ENCODE results near the gene DNAJC16.

DNAJC16 gene

GRCh38 chr1:15526021-15526489, 593 bp upstream of the DNAJC16 start:
- TF ChIP-seq CTCF (IDR thresholded peaks at IDR 0.05): no peak
- H3K4me1 ChIP-seq: peaks cover 0 to 36% (median 28%) of the 10 kb centered on the region in 4 donors
- H3K36me3 ChIP-seq: peaks cover 0 to 13% (median 7%) of the 10 kb centered on the region in 3 donors
- peak; percentile 33 to 71 for DNase-seq
- H3K27me3 ChIP-seq: no peaks in the 10 kb centered on the region
- peak overlapping the region; percentile 87 to 94 for H3K27ac ChIP-seq
- H3K9me3 ChIP-seq: no peaks in the 10 kb centered on the region
- intact Hi-C loops (cut with DNase I; ENCODE audit: low total_unique reads): no loop called here
- H3K4me3 ChIP-seq: peak overlapping the region; percentile 79 to 99

- no peak for TF ChIP-seq CTCF (IDR thresholded peaks at IDR 0.05)
- Histone ChIP-seq H3K4me1 (peaks cover 0 to 18% (median 12%) of the 10 kb centered on the region in 4 donors), H3K36me3 (peaks cover 7 to 43% (median 16%) of the 10 kb centered on the region in 3 donors), H3K27me3 (no peaks in the 10 kb centered on the region), H3K4me3 (no peak overlapping the region), H3K9me3 (no peaks in the 10 kb centered on the region), H3K27ac (no peak overlapping the region)
- DNase-seq: no peak
- intact Hi-C loops (cut with DNase I; ENCODE audit: low total_unique reads): no loop called here
Observed at GRCh38 chr1:15531003-15531402, 4.4 kb downstream of the DNAJC16 start.

- H3K27ac ChIP-seq: no peak overlapping the region
- peaks cover 12 to 49% (median 23%) of the 10 kb centered on the region in 3 donors for H3K36me3 ChIP-seq
- H3K27me3 ChIP-seq: no peaks in the 10 kb centered on the region
- intact Hi-C loops (cut with DNase I; ENCODE audit: low total_unique reads): no loop called here
- no peaks in the 10 kb centered on the region for H3K9me3 ChIP-seq
- no peak for TF ChIP-seq CTCF (IDR thresholded peaks at IDR 0.05)
- DNase-seq: no peak
- H3K4me1 ChIP-seq: peaks cover 0 to 16% (median 9%) of the 10 kb centered on the region in 4 donors
- no peak overlapping the region for H3K4me3 ChIP-seq
Observed at GRCh38 chr1:15531682-15532081, 5.0 kb downstream of the DNAJC16 start.

GRCh38 chr1:15538771-15539170, 12.1 kb downstream of the DNAJC16 start:
- H3K9me3 ChIP-seq: no peaks in the 10 kb centered on the region
- H3K4me3 ChIP-seq: no peak overlapping the region
- H3K36me3 ChIP-seq: peaks cover 47 to 98% (median 81%) of the 10 kb centered on the region in 3 donors
- TF ChIP-seq CTCF (IDR thresholded peaks at IDR 0.05): no peak
- no peak overlapping the region for H3K27ac ChIP-seq
- intact Hi-C loops (cut with DNase I; ENCODE audit: low total_unique reads): no loop called here
- no peaks in the 10 kb centered on the region for H3K4me1 ChIP-seq
- DNase-seq: no peak
- H3K27me3 ChIP-seq: no peaks in the 10 kb centered on the region

GRCh38 chr1:15540186-15540585, 13.5 kb downstream of the DNAJC16 start:
- TF ChIP-seq CTCF (IDR thresholded peaks at IDR 0.05): no peak
- peaks cover 49 to 97% (median 92%) of the 10 kb centered on the region in 3 donors for H3K36me3 ChIP-seq
- no peaks in the 10 kb centered on the region for H3K27me3 ChIP-seq
- intact Hi-C loops (cut with DNase I; ENCODE audit: low total_unique reads): no loop called here
- H3K4me1 ChIP-seq: no peaks in the 10 kb centered on the region
- H3K4me3 ChIP-seq: no peak overlapping the region
- no peaks in the 10 kb centered on the region for H3K9me3 ChIP-seq
- DNase-seq: no peak
- H3K27ac ChIP-seq: no peak overlapping the region

Data from tibial artery (tissue), 4 donors.